Liver (tissue), 9 donors: Measurements from ENCODE around the gene DHPS. TPM values are rescaled to one million over a fixed set of nuclear protein-coding genes. Genes with fewer than 3 reads are reported as not detected.

Source experiments
- DNase-seq: peaks from one replicate; pipeline ENCODE4 v3.0.0-alpha.2; 2017; ENCODE audit warnings: low spot score
- H3K27ac ChIP-seq, 2 donors: one replicate each; pipeline ENCODE4 v1.7.0; 2013; ENCODE audit warnings: inconsistent platforms in 2 of 2, low read length in 2 of 2, control low read depth in 1 of 2, low read depth in 1 of 2, mild to moderate bottlenecking in 1 of 2
- H3K27me3 ChIP-seq, 4 donors: one replicate each; pipeline versions ENCODE4 v1.6.1 to v1.7.0; 2013; ENCODE audit warnings: low read length in 3 of 4, inconsistent platforms in 1 of 4, mild to moderate bottlenecking in 1 of 4, moderate library complexity in 1 of 4; ENCODE audit not compliant: control insufficient read depth in 4 of 4, insufficient read depth in 4 of 4
- H3K36me3 ChIP-seq, 4 donors: one replicate each; pipeline versions ENCODE4 v1.6.1 to v1.7.0; 2013; ENCODE audit warnings: low read length in 3 of 4, mild to moderate bottlenecking in 3 of 4, low read depth in 1 of 4, moderate library complexity in 1 of 4; ENCODE audit not compliant: control insufficient read depth in 4 of 4, insufficient read depth in 3 of 4
- H3K4me1 ChIP-seq, 4 donors: one replicate each; pipeline versions ENCODE4 v1.6.1 to v1.7.0; 2013; ENCODE audit warnings: low read length in 3 of 4, mild to moderate bottlenecking in 3 of 4, moderate library complexity in 1 of 4; ENCODE audit not compliant: control insufficient read depth in 4 of 4, insufficient read depth in 4 of 4
- H3K4me3 ChIP-seq, 3 donors: one replicate each; pipeline versions ENCODE4 v1.6.1 to v1.7.0; 2013; ENCODE audit warnings: low read length in 3 of 3, control low read depth in 1 of 3, low read depth in 1 of 3, mild to moderate bottlenecking in 1 of 3
- H3K9ac ChIP-seq, 2 donors: one replicate each; pipeline ENCODE4 v1.7.0; 2013; ENCODE audit warnings: low read length in 2 of 2, mild to moderate bottlenecking in 2 of 2, moderate library complexity in 2 of 2, control low read depth in 1 of 2, low read depth in 1 of 2
- H3K9me3 ChIP-seq, 4 donors: one replicate each; pipeline versions ENCODE4 v1.6.1 to v1.7.0; 2013; ENCODE audit warnings: low read length in 3 of 4; ENCODE audit not compliant: control insufficient read depth in 4 of 4
- ATF3 ChIP-seq: IDR thresholded peaks from 2 replicates; pipeline ENCODE4 v1.6.1; 2016; ENCODE audit warnings: antibody characterized with exemption
- CTCF ChIP-seq: fragments of 150-350 bp; IDR thresholded peaks from 2 replicates; pipeline ENCODE4 v1.5.1; 2017; ENCODE audit warnings: improper control_type of control experiment, low read depth, low read length; ENCODE audit not compliant: missing input control
- EGR1 ChIP-seq, 2 donors: IDR thresholded peaks; 2 replicates each; pipeline ENCODE4 v1.6.1; 2016 to 2018; ENCODE audit warnings: antibody characterized with exemption in 2 of 2, low read depth in 2 of 2
- FOXA1 ChIP-seq: IDR thresholded peaks from 2 replicates; pipeline ENCODE4 v1.6.1; 2016; ENCODE audit warnings: antibody characterized with exemption
- FOXA2 ChIP-seq: IDR thresholded peaks from 2 replicates; pipeline ENCODE4 v1.6.1; 2016; ENCODE audit warnings: antibody characterized with exemption
- GABPA ChIP-seq, 2 donors: IDR thresholded peaks in 1 of 2; conservative IDR thresholded peaks in 1 of 2; 2 replicates each; pipeline ENCODE4 v1.6.1; 2016; ENCODE audit warnings: antibody characterized with exemption in 2 of 2, mild to moderate bottlenecking in 1 of 2, moderate library complexity in 1 of 2
- HNF4A ChIP-seq, 2 donors: conservative IDR thresholded peaks; 2 replicates each; pipeline ENCODE4 v1.6.1; 2016; ENCODE audit warnings: antibody characterized with exemption in 2 of 2, mild to moderate bottlenecking in 2 of 2
- HNF4G ChIP-seq: IDR thresholded peaks from 2 replicates; pipeline ENCODE4 v1.6.1; 2016; ENCODE audit warnings: antibody characterized with exemption
- JUND ChIP-seq, 2 donors: IDR thresholded peaks; 2 replicates each; pipeline ENCODE4 v1.6.1; 2016; ENCODE audit warnings: antibody characterized with exemption in 2 of 2
- MAX ChIP-seq: IDR thresholded peaks from 2 replicates; pipeline ENCODE4 v1.6.1; 2016; ENCODE audit warnings: antibody characterized with exemption
- NR2F2 ChIP-seq: IDR thresholded peaks from 2 replicates; pipeline ENCODE4 v1.6.1; 2016; ENCODE audit warnings: antibody characterized with exemption
- RAD21 ChIP-seq, 2 donors: IDR thresholded peaks; 2 replicates each; pipeline ENCODE4 v1.6.1; 2016; ENCODE audit warnings: antibody characterized with exemption in 2 of 2, mild to moderate bottlenecking in 2 of 2
- REST ChIP-seq: IDR thresholded peaks from 2 replicates; pipeline ENCODE4 v1.6.1; 2016; ENCODE audit warnings: antibody characterized with exemption, mild to moderate bottlenecking
- RXRA ChIP-seq, 2 donors: IDR thresholded peaks; 2 replicates each; pipeline ENCODE4 v1.6.1; 2017 to 2018; ENCODE audit warnings: antibody characterized with exemption in 2 of 2, mild to moderate bottlenecking in 1 of 2
- SP1 ChIP-seq: IDR thresholded peaks from 2 replicates; pipeline ENCODE4 v1.6.1; 2018; ENCODE audit warnings: antibody characterized with exemption, mild to moderate bottlenecking
- TAF1 ChIP-seq: conservative IDR thresholded peaks from 2 replicates; pipeline ENCODE4 v1.6.1; 2016; ENCODE audit warnings: antibody characterized with exemption, mild to moderate bottlenecking
- YY1 ChIP-seq: IDR thresholded peaks from 2 replicates; pipeline ENCODE4 v1.6.1; 2016; ENCODE audit warnings: antibody characterized with exemption, mild to moderate bottlenecking
- ZBTB33 ChIP-seq: IDR thresholded peaks from 2 replicates; pipeline ENCODE4 v1.6.1; 2016; ENCODE audit warnings: antibody characterized with exemption
- WGBS: extraction: QIAGEN DNeasy Blood & Tissue Kit; methylation state at CpG from one replicate; pipeline ENCODE4 v1.1.7; 2013; 5-methylcytosine and 5-hydroxymethylcytosine counted together
- polyA plus RNA-seq, 2 donors: library from polyadenylated mRNA; stranded (reverse) in 1 of 2; unstranded in 1 of 2; fragments of 200-250 nt in 1 of 2; fragments of >200 nt in 1 of 2; fragmentation: Nextera tagmentation in 1 of 2; extraction: Ambion mirVana in 1 of 2; gene quantifications; one replicate each; pipeline versions ENCODE4 v1.2.1 to v1.2.3, GENCODE V29; 2013 to 2015
- total RNA-seq, 2 donors: library from RNA; depleted of rRNA; stranded (reverse); fragments of >200 nt; gene quantifications; one replicate each; pipeline ENCODE4 v1.2.3, GENCODE V29; 2014
- donor health status: healthy.
- donor health status: healthy.
- donor health status: healthy.
- donor health status: healthy.
- donor health status: healthy.

DHPS gene
- total RNA-seq: 10 to 100 TPM; 29.1 to 53.9 TPM
- polyA plus RNA-seq: 10 to 100 TPM; 34.8 to 50.3 TPM

- H3K9me3 ChIP-seq: no peaks in the 10 kb centered on the region
- peak within 1 kb of the TSS; percentile 97 to 100 for H3K27ac ChIP-seq
- peak within 1 kb of the TSS; percentile 92 to 100 (median 99) for H3K4me3 ChIP-seq
- no peaks in the 10 kb centered on the region for H3K27me3 ChIP-seq
- H3K4me1 ChIP-seq: peaks cover 4 to 27% (median 21%) of the 10 kb centered on the region in 4 donors
- peak; percentile 85 for DNase-seq
- no peak for TF ChIP-seq CTCF
- TF ChIP-seq HNF4A (conservative IDR thresholded peaks at IDR 0.05): peak; percentile 12 to 29
- no peak for TF ChIP-seq ATF3
- TF ChIP-seq TAF1: peak; percentile 58
- peak; percentile 73 for TF ChIP-seq MAX
- TF ChIP-seq YY1: peak; percentile 99
- no peak for TF ChIP-seq JUND (IDR thresholded peaks at IDR 0.05)
- TF ChIP-seq REST: no peak
- peak; percentile 27 to 48 for TF ChIP-seq RXRA (IDR thresholded peaks at IDR 0.05)
- peak; percentile 27 for TF ChIP-seq SP1
- no peak for TF ChIP-seq HNF4G
- TF ChIP-seq RAD21 (IDR thresholded peaks at IDR 0.05): peak in 1 of 2 donors; percentile 17
- TF ChIP-seq NR2F2: peak; percentile 53
- TF ChIP-seq ZBTB33: peak; percentile 86
- TF ChIP-seq FOXA1: no peak
- peak; percentile 90 to 95 for TF ChIP-seq GABPA (IDR thresholded peaks at IDR 0.05 in 1 of 2, conservative IDR thresholded peaks at IDR 0.05 in 1 of 2)
- TF ChIP-seq FOXA2: peak; percentile 18
- peak; percentile 19 to 47 for TF ChIP-seq EGR1 (IDR thresholded peaks at IDR 0.05; ENCODE audit: low read depth in 2 of 2)
- H3K9ac ChIP-seq: peak within 1 kb of the TSS; percentile 83 to 85
- WGBS: under 1% methylated on average over 68 of the region's 68 CpGs
- H3K36me3 ChIP-seq: peaks cover 9 to 20% (median 14%) of the 10 kb centered on the region in 4 donors
Measured at GRCh38 chr19:12681074-12681987, at the start of gene DHPS. TSS of gene DHPS (minus strand) at chr19:12681880. CDS start at chr19:12681766, 114 bp downstream.
